GM19467 (cell line): ENCODE data around the gene PKP1.

Source experiments
- ATAC-seq: cut with Tn5 transposase; IDR thresholded peaks from one replicate; pipeline ENCODE4 v1.9.1; 2021; ENCODE audit warnings: mild to moderate bottlenecking, moderate library complexity; ENCODE audit not compliant: unreplicated experiment

The PKP1 gene

DNA sequence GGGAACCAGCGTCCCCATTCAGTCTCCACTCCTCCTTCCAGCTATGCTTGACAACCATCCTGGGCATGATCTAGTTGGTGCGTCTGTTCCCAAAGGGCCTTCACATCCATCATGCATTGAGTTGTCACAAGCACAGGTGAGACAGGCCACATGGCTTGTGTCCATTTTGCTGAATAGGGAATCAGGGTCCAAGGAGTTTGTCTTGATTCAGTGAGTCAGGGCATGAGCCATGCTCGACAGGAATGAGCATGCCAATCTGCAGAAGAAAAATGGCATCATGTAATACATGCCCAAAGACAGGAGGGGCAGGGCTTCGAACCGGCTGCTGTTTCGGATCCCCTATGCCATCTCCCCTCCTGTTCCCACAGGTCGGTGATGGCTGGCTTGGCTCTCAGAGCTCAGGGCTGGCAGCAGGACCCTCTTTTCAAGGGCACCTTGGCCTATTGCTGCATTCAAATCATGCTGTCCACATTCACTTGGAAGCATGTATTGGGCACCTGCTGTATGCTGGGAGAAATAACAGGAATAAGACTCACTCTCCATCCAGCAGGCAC, 44.5 kb downstream of the PKP1 start:
- ATAC-seq, result no peak

DNA sequence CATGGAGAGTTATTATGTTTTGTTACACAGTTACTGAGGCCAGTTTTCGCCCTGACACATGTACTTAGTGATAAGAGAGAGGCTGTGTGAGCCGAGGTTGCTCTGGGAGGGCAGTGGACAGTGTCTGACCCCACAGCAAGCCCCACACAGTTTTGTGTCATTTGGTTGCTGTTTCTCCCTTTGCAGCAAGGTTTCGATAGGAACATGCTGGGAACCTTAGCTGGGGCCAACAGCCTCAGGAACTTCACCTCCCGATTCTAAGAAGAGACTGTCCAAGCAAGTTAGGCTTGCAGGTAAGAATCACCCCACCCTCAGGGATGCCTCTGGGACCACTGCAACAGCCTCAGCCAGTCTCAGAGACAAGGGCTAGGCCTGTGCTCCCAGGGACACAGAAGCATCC, 45.3 kb downstream of the PKP1 start:
- no peak for ATAC-seq

- no peak for ATAC-seq
These were observed 46.0 kb downstream of the PKP1 start for GRCh38 chr1:201329286-201329685.

- ATAC-seq, result no peak
These were observed 46.5 kb downstream of the PKP1 start for GRCh38 chr1:201329801-201330200.

DNA sequence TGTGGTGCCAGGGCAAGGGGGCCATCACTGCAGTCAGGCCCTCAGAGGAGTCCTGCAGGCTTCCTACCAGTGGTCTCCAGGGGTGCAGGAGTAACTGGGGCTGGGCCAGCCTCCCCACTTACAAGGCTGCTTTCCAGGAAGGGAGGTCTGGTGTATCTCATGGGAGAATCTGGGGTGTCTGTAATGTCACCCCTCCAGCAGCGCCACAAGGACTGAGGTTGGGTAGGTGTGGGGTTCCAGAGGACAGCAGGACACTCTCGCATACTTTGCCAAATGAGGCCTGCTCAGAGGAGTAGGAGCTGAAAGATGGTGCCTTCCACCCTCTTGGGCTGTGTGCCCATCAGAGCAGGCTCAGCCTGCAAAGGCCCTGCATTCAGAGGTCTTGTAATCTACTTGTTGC, 47.2 kb downstream of the PKP1 start:
- no peak for ATAC-seq

DNA sequence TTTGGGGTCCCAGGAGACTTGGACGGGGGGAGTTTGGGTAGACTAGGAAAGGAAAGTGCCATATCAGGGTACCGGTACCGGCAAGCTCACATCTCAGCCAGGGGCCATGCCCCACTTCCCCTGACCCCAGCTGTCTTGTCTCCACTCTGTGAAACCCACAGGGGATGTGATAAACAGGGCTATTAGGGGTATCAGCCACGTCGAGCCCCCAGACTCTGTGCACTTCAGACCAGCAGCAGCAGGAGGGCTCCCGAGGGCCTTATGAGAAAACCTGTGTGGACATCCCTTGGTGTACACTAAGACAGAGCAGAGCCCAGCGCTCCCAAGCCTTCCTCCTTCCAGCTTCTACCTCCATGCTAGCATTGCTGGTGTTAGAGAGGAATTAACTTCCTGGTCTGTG, 47.9 kb downstream of the PKP1 start:
- no peak for ATAC-seq

- ATAC-seq, result no peak
These were observed 48.7 kb downstream of the PKP1 start for GRCh38 chr1:201332021-201332420.

DNA sequence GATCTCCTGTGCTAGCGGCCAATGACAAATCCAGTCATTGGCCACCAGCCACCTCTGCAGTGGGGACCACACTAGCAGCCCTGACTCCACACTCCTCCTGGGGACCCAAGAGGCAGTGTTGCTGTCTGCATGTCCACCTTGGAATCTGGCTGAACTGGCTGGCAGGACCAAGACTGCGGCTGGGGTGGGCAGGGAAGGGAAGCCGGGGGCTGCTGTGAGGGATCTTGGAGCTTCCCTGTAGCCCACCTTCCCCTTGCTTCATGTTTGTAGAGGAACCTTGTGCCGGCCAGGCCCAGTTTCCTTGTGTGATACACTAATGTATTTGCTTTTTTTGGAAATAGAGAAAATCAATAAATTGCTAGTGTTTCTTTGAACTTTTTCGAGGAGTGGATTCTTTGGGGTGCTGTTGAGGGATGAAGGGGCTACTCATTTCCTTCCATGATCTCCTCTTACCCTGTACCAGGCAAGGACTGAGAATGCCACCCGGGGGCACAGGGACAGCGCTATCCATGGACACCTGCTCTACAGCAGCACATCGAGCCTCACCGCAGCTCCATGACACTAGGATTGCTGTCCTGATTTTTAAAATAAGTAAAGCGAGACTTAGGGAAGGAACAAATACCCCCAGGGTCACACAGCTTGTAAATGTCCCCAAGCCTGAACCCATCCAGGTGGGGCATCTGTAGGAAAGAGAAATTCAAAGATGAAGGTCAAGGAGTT, 49.5 kb downstream of the PKP1 start:
- ATAC-seq, result no peak

- ATAC-seq, result no peak
These were observed 51.2 kb downstream of the PKP1 start for GRCh38 chr1:201334325-201335173.

- no peak for ATAC-seq
These were observed 52.0 kb downstream of the PKP1 start for GRCh38 chr1:201335174-201335870.

DNA sequence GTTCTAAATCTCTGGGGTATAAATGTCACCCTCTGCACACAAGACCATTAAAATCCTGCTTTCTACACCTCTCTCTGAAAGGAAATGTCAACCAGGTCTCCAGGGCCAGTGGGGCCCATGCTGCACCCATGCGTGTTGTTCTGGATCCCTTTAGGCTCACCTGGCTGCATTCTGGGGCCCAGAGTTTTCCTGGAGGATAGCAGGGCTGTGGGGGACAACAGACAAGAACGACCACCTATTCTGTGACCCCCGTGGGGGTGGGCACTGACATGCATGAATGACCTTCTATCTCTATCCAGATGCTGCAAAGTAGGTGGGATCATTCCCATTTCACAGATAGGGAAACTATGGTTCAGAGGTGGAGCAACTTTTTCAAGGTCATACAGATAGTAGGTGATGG, 52.6 kb downstream of the PKP1 start:
- ATAC-seq, result no peak

DNA sequence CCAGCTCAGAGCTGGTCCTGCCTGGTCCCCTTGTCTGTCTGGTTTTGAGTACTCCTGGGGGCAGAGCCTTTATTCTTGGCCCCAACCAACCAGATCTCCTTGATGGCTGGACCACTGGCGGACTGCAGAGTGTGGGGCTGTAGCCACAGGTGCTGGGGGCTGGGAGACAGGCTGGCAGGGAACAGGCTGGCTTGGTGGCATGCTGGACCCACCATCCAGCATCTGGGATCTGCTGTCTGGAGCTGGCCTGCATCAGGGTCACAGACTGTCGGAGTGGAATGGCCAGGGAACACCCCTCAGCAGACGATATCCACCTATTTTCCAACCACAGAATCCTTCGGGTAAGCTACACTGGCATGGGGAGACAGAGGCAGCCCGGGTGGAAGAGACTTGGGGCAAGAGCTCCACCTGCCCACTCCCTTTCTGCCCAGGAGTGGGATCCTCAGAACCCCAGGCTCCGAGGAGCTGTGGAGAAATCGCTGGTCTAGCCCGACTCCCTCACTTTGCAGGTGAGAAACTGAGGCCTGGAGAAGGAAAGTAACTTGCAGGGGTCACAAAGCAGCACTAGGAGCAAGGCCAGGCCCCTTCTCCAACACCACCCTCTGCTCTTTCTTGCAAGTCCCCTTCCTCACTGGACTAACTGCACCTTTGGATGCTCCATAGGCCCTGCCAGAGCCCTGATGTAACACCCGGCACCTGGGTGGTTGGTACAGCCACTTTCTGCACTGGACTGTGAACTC, 53.6 kb downstream of the PKP1 start:
- no peak for ATAC-seq

- no peak for ATAC-seq
These were observed 58.1 kb downstream of the PKP1 start for GRCh38 chr1:201341377-201341776.

GRCh38 chr1:201344206-201345080, 61.1 kb downstream of the PKP1 start:
- no peak for ATAC-seq

DNA sequence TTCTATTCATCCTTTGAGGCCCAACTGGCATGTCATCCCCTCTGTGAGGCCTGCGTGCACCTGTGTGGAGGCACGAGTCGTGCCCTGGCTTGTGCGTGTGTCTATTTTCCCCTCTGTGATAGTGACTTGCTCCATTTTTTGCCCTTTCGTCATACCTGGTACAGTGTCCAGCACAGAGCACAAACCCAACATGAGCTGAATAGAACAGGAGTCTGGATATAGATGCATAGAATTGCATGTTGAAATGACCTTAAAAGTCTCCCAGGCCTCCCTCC, 61.7 kb downstream of the PKP1 start:
- ATAC-seq, result no peak

GRCh38 chr1:201346337-201346939, 63.1 kb downstream of the PKP1 start:
- ATAC-seq, result no peak

DNA sequence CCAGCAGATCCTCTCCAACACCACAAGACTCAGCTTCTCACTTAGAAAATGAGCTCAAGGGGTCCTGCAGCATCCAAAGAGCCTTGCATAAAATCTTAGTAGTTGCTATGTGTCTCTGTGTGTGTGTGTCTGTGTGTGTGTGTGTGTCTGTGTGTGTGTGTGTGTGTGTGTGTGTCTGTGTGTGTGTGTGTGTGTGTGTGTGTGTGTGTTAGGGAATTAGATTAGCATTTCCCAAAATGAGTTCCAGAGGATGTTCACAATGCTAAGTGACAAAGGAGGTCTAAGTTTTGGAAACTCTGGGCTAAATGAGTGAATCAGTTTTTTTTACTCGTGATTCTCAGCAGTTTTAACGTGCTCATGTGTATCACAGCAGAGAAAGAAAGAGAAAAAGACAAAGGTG, 63.7 kb downstream of the PKP1 start:
- no peak for ATAC-seq

GRCh38 chr1:201347498-201348210, 64.3 kb downstream of the PKP1 start:
- no peak for ATAC-seq

- ATAC-seq, result no peak
These were observed 64.9 kb downstream of the PKP1 start for GRCh38 chr1:201348211-201348566.
